ENCODE results near the gene ARMH2.

The ARMH2 gene

DNA sequence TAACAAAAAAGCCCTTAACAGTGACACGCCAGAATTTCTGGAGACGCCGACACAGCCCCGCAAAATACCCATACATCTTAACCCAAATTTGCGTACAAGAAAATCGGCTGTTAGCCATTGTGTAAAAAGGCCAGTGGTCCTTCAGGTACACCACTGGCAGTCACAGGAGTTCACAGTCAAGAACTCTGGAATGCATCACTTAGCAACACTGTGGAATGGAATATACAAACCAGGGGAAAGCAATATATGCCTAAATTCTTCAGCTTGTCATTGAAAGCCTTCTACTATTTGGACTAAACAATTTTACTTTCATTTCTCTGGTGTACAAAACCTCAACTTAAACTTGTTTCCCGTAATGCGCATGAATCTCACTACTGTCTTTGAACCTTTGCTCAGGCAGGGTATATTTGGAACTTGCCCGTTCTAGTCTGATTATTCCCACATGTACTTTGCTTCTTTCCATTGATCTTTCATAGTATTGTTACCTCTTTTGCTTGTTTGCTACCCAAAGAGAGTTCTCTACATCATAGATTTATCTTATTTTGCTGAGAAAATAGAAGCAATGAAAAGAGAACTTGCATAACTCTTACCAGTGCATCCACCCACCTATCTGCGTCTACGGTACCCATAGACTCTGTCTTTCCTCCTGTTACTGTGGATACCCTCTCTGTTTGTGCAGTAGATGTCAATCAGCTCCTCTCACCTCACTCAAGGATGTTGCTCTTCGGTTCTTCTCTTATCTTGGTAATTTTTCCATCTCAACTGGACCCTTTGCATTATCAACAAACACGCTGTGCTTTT, at the start of gene ARMH2:
Gene ARMH2 (minus strand): TSS at position 178 of the 801 bp plus-strand sequence. CDS start 60 bp downstream, at position 118.
- DNase-seq, result no peak

- DNase-seq, result no peak
These were observed 49.7 kb upstream of the ARMH2 start for GRCh38 chr6:24848461-24848860.

DNA sequence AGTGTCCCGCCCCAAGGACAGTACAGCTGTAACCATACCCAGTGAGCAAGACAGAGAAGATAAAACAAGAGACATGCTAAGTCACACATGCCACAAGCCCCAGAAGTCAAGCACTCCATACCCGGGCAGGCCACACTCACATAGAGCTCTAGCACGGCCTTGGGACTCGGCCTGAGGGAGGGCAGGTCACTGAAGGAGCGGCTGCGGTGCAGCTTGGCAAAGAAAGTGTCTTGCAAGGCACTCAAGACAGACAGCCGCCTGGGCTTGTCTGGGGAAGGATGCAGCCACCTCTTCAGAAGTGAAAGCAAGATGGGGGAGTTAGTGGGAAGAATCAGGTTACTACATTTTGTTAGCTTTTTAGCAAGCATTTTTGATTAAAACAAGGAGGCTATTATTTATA, 48.7 kb upstream of the ARMH2 start:
- DNase-seq, result no peak

GRCh38 chr6:24845578-24845977, 46.9 kb upstream of the ARMH2 start:
- no peak for DNase-seq

DNA sequence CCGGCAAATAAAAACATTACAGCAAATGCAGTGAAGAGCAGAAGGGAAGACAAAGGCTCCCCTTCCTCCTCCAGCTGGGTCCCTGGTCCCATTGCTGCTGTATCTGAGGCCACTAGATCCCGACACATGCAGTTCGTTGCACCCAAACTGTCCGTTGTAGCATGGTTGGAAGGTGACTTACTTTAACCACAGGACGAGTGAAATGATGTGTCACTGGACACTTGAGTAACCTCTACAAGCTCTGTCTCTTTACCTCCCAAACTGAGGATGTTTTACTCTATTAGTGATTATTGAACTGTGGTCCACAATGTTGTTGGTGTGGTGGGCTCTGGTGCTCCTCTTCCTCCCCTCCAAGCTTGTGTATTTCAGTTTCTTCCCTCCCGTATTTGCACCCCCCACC, 46.2 kb upstream of the ARMH2 start:
- DNase-seq, result no peak

DNA sequence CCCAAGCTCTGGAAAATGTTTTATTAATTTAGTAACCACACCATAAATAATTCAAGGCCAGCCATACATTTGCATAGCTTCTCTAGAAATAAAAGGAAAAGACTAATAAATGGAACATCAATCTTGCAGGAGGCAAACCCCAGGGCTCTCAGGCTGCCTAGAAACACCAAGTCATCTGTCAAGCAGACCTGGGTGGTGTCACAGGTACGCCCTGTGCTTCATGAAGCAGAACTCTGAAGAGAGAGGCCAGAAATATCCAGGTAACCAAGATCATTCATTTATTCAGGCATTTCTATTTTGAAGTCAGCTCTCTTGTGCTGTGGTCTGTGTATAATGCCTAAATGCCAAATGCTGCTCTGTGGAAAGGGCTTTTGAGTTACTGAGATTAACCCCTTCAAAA, 45.3 kb upstream of the ARMH2 start:
- DNase-seq, result no peak

DNA sequence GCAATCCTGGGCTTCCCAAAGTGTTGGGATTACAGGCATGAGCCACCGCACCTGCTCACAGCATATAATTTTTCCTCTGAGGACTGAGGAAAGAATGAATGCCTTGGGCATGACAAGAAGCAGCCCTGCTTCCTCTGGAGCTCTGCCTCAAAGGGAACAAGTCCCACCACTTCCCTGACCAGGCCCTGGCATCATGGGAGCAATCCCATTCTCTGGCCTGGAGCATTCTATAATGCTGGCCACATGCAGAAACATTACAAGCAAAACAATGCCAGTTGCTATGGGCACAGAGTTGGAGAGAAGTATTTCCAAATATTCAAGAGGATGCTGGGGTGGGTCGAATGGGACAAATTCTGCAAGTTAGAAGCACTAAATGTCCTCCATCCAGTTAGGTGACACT, 41.5 kb upstream of the ARMH2 start:
- DNase-seq, result no peak

GRCh38 chr6:24838994-24839393, 40.3 kb upstream of the ARMH2 start:
- no peak for DNase-seq

- DNase-seq, result no peak
These were observed 39.4 kb upstream of the ARMH2 start for GRCh38 chr6:24838081-24838480.

GRCh38 chr6:24836109-24836508, 37.4 kb upstream of the ARMH2 start:
- DNase-seq, result no peak

DNA sequence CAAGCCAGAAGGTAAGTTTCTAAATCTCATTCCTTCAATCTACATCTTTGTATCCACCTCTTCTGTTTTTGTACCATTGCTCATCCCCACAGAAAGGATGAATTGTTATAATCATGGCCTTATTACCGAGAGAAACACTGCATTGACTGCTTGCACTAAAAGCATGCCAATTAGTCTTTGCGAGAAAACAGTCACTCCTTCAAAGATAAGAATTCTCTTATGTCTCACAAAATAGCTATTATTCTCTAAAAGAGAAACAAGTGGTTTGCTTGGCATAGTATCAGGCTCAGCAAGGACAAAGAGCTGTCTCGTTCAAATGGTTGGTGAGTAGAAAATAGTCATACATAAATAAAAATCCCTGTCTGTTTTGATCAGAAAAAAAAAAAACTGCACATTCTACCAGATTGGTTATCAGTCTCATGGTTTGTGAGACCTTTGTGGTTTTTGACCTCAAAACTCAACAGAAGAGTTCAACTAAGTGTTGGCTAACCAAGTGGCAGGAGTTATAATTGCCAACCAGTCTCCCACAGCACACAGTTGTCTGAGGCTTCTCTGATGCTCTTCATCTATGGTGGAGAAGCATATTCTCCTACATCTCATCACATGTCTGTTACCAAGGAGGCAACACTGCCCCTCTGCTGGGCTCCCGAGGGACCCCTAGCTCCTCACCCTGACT, 35.1 kb upstream of the ARMH2 start:
- no peak for DNase-seq

DNA sequence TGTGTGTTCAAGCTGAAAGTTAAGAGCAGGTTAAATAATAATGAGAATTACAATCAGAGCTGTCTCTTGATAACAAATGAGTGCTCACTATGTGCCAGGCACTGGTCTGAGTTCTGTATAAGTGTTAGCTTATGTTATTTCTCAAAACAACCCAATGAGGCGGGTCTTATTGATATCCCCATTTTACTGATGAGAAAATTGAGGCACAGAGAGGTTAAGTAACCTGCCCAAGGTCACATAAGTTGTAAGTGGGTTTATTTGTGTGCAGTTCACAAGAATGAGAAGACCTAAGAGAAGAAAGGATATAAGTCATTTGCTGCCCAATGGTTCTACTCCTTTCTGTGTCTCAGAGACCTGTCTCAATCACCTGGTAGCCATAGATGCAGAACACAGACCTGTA, 34.1 kb upstream of the ARMH2 start:
- no peak for DNase-seq

- no peak for DNase-seq
These were observed 33.3 kb upstream of the ARMH2 start for GRCh38 chr6:24831771-24832716.

DNA sequence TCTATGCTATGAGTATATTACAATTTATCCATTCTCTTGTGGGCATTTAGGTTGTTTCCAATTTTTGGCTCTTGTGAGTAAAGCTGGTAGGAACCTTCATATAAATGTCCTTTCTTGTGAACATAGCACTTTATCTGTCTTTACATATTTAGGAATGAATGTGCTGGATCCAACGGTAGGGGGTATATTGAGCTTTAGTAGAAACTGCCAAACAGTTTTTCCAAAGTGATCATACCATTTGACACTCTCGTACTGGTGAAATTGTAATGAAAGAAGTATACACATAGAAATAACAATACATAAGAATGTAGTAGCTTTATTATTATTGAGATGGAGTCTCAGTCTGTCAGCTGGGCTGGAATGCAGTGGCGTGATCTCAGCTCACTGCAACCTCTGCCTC, 30.9 kb upstream of the ARMH2 start:
- DNase-seq, result no peak

- DNase-seq, result no peak
These were observed 29.3 kb upstream of the ARMH2 start for GRCh38 chr6:24827970-24828369.

GRCh38 chr6:24827162-24827561, 28.4 kb upstream of the ARMH2 start:
- DNase-seq, result peak; percentile 29

DNA sequence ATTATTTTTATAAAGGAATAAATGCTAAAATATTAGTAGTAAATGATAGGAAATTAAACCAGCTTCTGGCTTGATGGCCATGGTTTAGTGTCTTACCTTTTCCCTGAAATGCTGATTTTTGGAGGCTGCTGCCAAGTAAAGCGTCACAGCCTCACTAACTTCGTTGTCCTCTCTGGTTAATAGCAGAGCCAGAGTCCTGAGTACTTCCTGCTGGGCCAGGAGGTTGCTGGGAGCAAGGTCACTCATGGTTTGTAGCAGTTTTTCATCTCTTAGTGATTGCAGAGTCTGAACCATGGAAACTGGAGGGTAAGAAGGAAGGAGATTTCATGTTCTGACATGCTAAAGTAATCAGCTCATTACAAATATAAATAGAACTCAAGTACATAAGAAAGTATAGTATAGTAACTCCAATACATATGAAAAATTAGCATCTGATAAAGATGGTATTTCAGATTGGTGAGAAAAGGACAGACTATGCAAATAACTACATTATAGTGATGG, 26.5 kb upstream of the ARMH2 start:
- no peak for DNase-seq

- DNase-seq, result peak; percentile 82
These were observed 25.6 kb upstream of the ARMH2 start for GRCh38 chr6:24824142-24824938.

DNA sequence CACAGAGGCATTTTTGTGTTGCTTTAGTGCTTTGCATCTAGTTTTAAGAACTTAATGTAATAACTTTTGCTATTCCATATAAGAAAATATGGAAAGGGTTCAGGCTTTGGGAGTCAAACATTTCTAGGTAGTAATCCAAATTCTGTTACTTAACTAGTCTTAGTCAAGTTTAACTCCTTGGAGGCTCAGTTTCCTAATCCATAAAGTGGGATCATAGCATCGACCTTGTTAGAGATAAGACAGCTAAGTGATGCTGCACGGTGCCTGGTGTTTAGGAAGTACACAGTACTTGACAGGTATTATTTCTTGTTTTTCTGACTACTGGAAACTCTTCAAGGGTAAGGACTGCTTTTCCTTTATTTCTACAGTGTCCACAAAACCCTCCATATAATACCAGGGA, 24.5 kb upstream of the ARMH2 start:
- DNase-seq, result no peak

DNA sequence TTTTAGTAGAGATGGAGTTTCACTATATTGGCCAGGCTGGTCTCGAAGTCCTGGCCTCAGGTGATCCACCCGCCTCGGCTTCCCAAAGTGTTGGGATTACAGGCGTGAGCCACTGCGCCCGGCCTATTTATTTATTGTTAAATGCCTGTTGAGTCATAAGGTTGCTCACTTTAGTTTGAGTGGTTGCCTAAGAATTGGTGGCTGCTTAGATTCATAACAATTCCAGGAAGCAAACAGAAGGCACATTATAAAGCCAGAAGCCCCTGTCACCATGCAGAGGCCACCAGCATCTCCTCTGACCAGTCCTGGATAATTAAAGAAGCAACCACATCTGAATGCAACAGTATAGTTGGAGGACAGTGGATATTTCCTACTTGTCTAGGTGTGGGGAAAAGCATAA, 24.0 kb upstream of the ARMH2 start:
- no peak for DNase-seq

- DNase-seq, result no peak
These were observed 23.2 kb upstream of the ARMH2 start for GRCh38 chr6:24821860-24822444.

DNA sequence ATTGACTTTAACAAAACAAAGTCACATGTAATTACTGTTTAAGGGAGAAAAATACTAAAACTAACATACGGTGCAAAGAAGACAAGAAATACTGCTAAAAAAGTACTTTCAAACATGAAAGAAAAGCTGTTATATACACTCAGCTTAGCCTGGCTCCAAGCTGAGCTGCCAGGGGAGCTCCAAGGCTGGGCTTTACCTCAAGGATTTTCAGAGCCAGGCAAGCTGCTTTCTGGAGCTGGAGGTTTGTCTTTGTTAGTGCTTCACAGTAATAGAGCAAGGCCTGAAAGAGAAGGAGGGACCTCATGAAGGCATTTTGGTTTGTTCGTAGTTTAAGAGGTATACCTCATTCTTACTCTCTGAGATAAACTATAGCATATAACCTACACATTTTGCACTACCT, 19.6 kb upstream of the ARMH2 start:
- DNase-seq, result no peak
